Activated T-helper 17 cell treated with anti-CD3 and anti-CD28 coated beads, Interleukin-2, amount 50 U/mL, for 72 hours (primary cell): ENCODE data around the gene GATA2. TPM values are rescaled to one million over a fixed set of nuclear protein-coding genes. Genes with fewer than 3 reads are reported as not detected.
A peak's percentile ranks its signal among the peaks of the same experiment; 100 is the strongest.

ENCODE experiments used
- ATAC-seq: fragments of 150-1000 bp; cut with Tn5 transposase; replicated peaks from 2 replicates; pipeline ENCODE4 v1.10.0; 2021; ENCODE audit warnings: mild to moderate bottlenecking, moderate library complexity
- H3K27ac Mint-ChIP-seq: one replicate; pipeline ENCODE4 v1.8.0; 2022; ENCODE audit warnings: mixed read lengths
- H3K27me3 Mint-ChIP-seq: one replicate; pipeline ENCODE4 v1.8.0; 2022; ENCODE audit warnings: mixed read lengths
- H3K36me3 Mint-ChIP-seq: one replicate; pipeline ENCODE4 v1.8.0; 2022; ENCODE audit warnings: low read depth, mild to moderate bottlenecking, mixed read lengths
- H3K4me1 Mint-ChIP-seq: one replicate; pipeline ENCODE4 v1.8.0; 2022; ENCODE audit warnings: mixed read lengths
- H3K4me3 Mint-ChIP-seq: one replicate; pipeline ENCODE4 v1.8.0; 2022; ENCODE audit warnings: mild to moderate bottlenecking, mixed read lengths
- H3K9me3 Mint-ChIP-seq: one replicate; pipeline ENCODE4 v1.8.0; 2022; ENCODE audit warnings: mixed read lengths
- total RNA-seq, 2 donors: library from RNA; stranded (reverse); gene quantifications; one replicate each; pipeline ENCODE4 v1.2.3, GENCODE V29; 2022

Gene GATA2
- total RNA-seq, 2 donors from 2014 or later = 0.17 to 1.1 TPM

- Mint-ChIP-seq H3K4me3 (no peak overlapping the region), H3K36me3 (no peaks in the 10 kb centered on the region), H3K27me3 (peaks cover 38% of the 10 kb centered on the region), H3K9me3 (no peaks in the 10 kb centered on the region), H3K27ac (no peak overlapping the region), H3K4me1 (peaks cover 4% of the 10 kb centered on the region)
- ATAC-seq = no peak
These were observed 14.2 kb downstream of the GATA2 start for GRCh38 chr3:128478576-128479506.

- Mint-ChIP-seq H3K4me3 (no peak overlapping the region), H3K4me1 (no peaks in the 10 kb centered on the region), H3K36me3 (no peaks in the 10 kb centered on the region), H3K27me3 (peaks cover 28% of the 10 kb centered on the region), H3K27ac (no peak overlapping the region), H3K9me3 (no peaks in the 10 kb centered on the region)
- no peak for ATAC-seq
These were observed 16.3 kb downstream of the GATA2 start for GRCh38 chr3:128476659-128477058.

- Mint-ChIP-seq H3K4me1 (no peaks in the 10 kb centered on the region), H3K9me3 (no peaks in the 10 kb centered on the region), H3K4me3 (no peak overlapping the region), H3K36me3 (no peaks in the 10 kb centered on the region), H3K27ac (no peak overlapping the region), H3K27me3 (peaks cover 27% of the 10 kb centered on the region)
- no peak for ATAC-seq
These were observed 17.6 kb downstream of the GATA2 start for GRCh38 chr3:128475355-128475754.

GRCh38 chr3:128473737-128474136 lies 19.3 kb downstream of the GATA2 start:
- H3K27me3 Mint-ChIP-seq = peaks cover 21% of the 10 kb centered on the region
- no peaks in the 10 kb centered on the region for H3K36me3 Mint-ChIP-seq
- no peaks in the 10 kb centered on the region for H3K4me1 Mint-ChIP-seq
- no peak overlapping the region for H3K27ac Mint-ChIP-seq
- H3K4me3 Mint-ChIP-seq = no peak overlapping the region
- no peak for ATAC-seq
- no peaks in the 10 kb centered on the region for H3K9me3 Mint-ChIP-seq

- Mint-ChIP-seq H3K9me3 (no peaks in the 10 kb centered on the region), H3K4me1 (no peaks in the 10 kb centered on the region), H3K27ac (no peak overlapping the region), H3K27me3 (peaks cover 18% of the 10 kb centered on the region), H3K4me3 (no peak overlapping the region), H3K36me3 (no peaks in the 10 kb centered on the region)
- no peak for ATAC-seq
These were observed 19.9 kb downstream of the GATA2 start for GRCh38 chr3:128473180-128473519.

GRCh38 chr3:128472449-128473179 lies 20.4 kb downstream of the GATA2 start:
- ATAC-seq = no peak

DNA sequence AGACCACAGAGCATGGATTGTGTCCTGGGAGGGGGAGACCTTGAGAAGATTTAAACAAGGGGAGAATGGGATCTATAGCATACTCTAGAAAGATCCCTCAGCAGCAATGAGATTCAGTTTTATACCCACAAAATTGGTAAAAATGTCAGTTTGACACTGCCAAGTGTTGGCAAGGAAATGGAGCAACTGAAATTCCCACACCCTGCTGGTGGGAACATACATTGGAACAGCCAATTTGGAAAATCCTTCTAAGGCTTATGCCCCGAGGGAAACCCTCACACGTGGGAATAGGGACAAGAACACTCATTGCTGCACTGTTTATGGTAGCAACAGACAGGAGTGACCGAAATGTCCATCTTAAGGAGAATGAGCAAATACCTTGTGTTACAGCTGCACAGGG lies 21.3 kb downstream of the GATA2 start:
- ATAC-seq = no peak
- H3K36me3 Mint-ChIP-seq = no peaks in the 10 kb centered on the region

More at GRCh38 chr3:128472449-128473179, 20.4 kb downstream of the GATA2 start:
- H3K9me3 Mint-ChIP-seq = no peaks in the 10 kb centered on the region
- no peak overlapping the region for H3K4me3 Mint-ChIP-seq
- H3K36me3 Mint-ChIP-seq = no peaks in the 10 kb centered on the region
- H3K27ac Mint-ChIP-seq = no peak overlapping the region
- peaks cover 13% of the 10 kb centered on the region for H3K27me3 Mint-ChIP-seq
- H3K4me1 Mint-ChIP-seq = no peaks in the 10 kb centered on the region

GRCh38 chr3:128471110-128471509 lies 21.9 kb downstream of the GATA2 start:
- Mint-ChIP-seq H3K36me3 (no peaks in the 10 kb centered on the region), H3K27ac (no peak overlapping the region), H3K4me3 (no peak overlapping the region), H3K9me3 (no peaks in the 10 kb centered on the region), H3K27me3 (peaks cover 24% of the 10 kb centered on the region), H3K4me1 (peaks cover 10% of the 10 kb centered on the region)
- no peak for ATAC-seq

More for the DNA sequence above, 21.3 kb downstream of the GATA2 start:
- no peaks in the 10 kb centered on the region for H3K9me3 Mint-ChIP-seq
- no peak overlapping the region for H3K27ac Mint-ChIP-seq
- H3K4me3 Mint-ChIP-seq = no peak overlapping the region
- H3K27me3 Mint-ChIP-seq = peaks cover 20% of the 10 kb centered on the region
- peaks cover 8% of the 10 kb centered on the region for H3K4me1 Mint-ChIP-seq

GRCh38 chr3:128470134-128470899 lies 22.7 kb downstream of the GATA2 start:
- Mint-ChIP-seq H3K9me3 (no peaks in the 10 kb centered on the region), H3K27ac (no peak overlapping the region), H3K4me1 (peaks cover 12% of the 10 kb centered on the region), H3K36me3 (no peaks in the 10 kb centered on the region), H3K27me3 (peaks cover 30% of the 10 kb centered on the region), H3K4me3 (no peak overlapping the region)
- ATAC-seq = no peak

DNA sequence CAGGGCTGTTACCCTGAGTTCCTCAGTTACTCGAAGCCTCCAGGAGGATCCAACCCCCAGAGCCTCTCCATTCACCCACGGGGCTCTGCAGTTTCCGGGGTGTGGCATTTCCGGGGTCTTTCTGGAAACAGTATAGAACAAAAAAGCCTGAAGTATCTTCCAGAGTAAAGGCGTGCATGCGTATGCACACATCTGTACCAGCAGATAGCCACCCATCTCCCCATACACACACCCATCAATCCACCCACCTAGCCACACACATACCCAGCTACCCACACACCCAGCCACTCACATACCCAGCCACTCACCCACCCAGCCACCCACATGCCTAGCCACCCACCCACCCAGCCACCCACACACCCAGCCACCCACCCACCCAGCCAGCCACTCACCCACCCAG lies 23.4 kb downstream of the GATA2 start:
- Mint-ChIP-seq H3K36me3 (no peaks in the 10 kb centered on the region), H3K9me3 (no peaks in the 10 kb centered on the region), H3K27me3 (peaks cover 38% of the 10 kb centered on the region), H3K27ac (no peak overlapping the region), H3K4me3 (no peak overlapping the region), H3K4me1 (peaks cover 14% of the 10 kb centered on the region)
- ATAC-seq = no peak

DNA sequence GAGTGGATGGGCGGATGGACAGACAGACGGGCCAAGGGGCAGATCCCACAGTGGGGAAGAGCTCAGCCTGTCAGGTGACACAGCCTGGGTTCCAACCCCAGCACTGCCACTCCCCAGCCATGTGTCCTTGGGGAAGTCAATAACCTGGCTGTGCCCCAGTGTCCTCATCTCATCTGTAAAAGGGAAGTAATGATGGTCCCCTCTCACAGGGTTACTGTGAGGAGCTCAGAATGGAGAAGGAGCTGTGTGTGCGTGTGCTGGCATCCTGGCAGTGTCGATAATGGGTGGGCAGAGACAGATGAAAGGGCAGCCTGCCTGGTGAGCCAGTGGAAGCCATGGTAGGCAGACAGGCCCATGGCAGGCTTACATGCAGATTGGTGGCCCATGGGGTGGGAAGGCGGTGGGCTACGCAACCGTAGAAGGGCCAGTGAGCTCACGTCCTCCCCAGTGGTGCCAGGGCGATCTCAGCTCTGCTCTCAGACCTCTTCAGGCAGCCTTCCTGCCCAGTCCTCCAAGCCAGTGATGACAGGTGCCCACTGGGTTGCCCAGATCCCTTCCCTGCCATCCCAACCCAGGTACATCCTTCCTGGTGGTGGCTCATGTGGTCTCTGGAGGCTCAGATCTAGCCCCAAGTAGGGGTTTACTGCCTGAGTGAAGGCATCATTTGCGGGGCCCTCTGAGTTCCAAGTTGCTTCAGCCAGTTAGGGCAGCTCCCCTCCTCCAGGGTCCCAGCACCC lies 24.0 kb downstream of the GATA2 start:
- H3K36me3 Mint-ChIP-seq = no peaks in the 10 kb centered on the region
- no peaks in the 10 kb centered on the region for H3K9me3 Mint-ChIP-seq
- no peak for ATAC-seq
- H3K4me3 Mint-ChIP-seq = no peak overlapping the region
- peaks cover 14% of the 10 kb centered on the region for H3K4me1 Mint-ChIP-seq
- H3K27me3 Mint-ChIP-seq = peaks cover 41% of the 10 kb centered on the region
- no peak overlapping the region for H3K27ac Mint-ChIP-seq

GRCh38 chr3:128468285-128468790 lies 24.7 kb downstream of the GATA2 start:
- peaks cover 41% of the 10 kb centered on the region for H3K27me3 Mint-ChIP-seq
- H3K4me3 Mint-ChIP-seq = no peak overlapping the region
- ATAC-seq = no peak
- no peaks in the 10 kb centered on the region for H3K9me3 Mint-ChIP-seq
- no peak overlapping the region for H3K27ac Mint-ChIP-seq
- H3K4me1 Mint-ChIP-seq = peaks cover 14% of the 10 kb centered on the region
- H3K36me3 Mint-ChIP-seq = no peaks in the 10 kb centered on the region

DNA sequence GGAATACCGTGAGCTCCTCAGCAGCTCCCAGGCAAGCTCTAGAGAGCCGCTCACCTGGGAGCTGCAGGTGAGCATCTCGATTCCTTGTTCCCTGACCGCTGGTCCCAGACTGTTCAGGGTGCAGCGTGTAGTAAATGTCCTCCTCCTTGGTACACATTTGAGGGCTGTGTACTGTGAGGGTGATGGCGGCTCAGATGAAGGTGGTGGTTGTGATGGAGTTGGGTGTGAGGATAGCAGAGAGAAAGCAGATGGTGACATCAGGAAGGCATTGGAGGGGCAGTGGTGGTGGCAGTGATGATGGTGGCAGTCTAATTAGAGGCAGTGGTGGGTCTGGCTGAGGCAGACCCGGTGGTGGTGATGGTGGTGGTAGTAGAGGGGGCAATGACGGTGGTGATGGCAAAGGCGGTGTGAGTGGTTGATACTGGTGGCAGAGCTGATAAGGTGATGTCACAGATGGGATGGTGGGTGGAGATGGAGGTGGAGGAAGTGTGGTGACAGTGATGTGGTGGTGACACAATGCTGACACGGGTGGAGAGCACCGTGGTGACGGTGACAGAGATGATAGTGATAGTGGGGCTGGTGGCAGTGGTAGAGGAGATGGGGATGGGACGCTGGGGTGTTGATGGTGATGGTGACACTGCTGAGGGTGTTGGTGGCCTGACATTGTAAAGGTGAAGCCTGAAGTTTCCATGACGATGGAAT lies 26.0 kb downstream of the GATA2 start, which contains the start of gene DNAJB8:
Gene DNAJB8, minus strand, starts transcription at position 51 of the 702 bp plus-strand sequence. CDS start 3,645 bp downstream, outside the sequence.
- no peak within 1 kb of the TSS for H3K4me3 Mint-ChIP-seq
- H3K4me1 Mint-ChIP-seq = peaks cover 14% of the 10 kb centered on the region
- no peaks in the 10 kb centered on the region for H3K9me3 Mint-ChIP-seq
- peak; percentile 92 for ATAC-seq
- no peaks in the 10 kb centered on the region for H3K36me3 Mint-ChIP-seq
- peaks cover 36% of the 10 kb centered on the region for H3K27me3 Mint-ChIP-seq
- H3K27ac Mint-ChIP-seq = peak within 1 kb of the TSS; percentile 23
